OCI-LY3 (cell line): Measurements from ENCODE around the gene DHTKD1.

Experiments
- H2AFZ ChIP-seq: fragments of 200-600, 300-600 bp; shearing (Covaris generic); 2 replicates; pipeline ENCODE4 v1.6.0; 2014; ENCODE audit warnings: antibody characterized with exemption, low read depth, low read length
- H3K27ac ChIP-seq: fragments of 200-600, 300-600 bp; sonication (generic); 2 replicates; pipeline ENCODE4 v1.5.1; 2014; ENCODE audit warnings: mild to moderate bottlenecking, low read length, moderate library complexity, mixed read lengths
- H3K27me3 ChIP-seq: fragments of 200-600, 300-600 bp; sonication (generic); 2 replicates; pipeline ENCODE4 v1.6.1; 2014; ENCODE audit warnings: low read depth, low read length, mixed read lengths
- H3K36me3 ChIP-seq: fragments of 200-600, 300-600 bp; sonication (generic); replicated peaks from 2 replicates; pipeline ENCODE3; 2014; ENCODE audit warnings: low read depth, low read length, mixed read lengths
- H3K4me1 ChIP-seq: fragments of 300-600, 200-600 bp; sonication (generic); 2 replicates; pipeline ENCODE4 v1.6.1; 2014; ENCODE audit warnings: low read length, mixed read lengths
- H3K4me2 ChIP-seq: fragments of 200-600, 300-600 bp; sonication (generic); 2 replicates; pipeline ENCODE4 v1.6.1; 2014; ENCODE audit warnings: low read length, mixed read lengths
- H3K4me3 ChIP-seq: fragments of 300-600, 200-600 bp; sonication (generic); 2 replicates; pipeline ENCODE4 v1.5.1; 2014; ENCODE audit warnings: antibody characterized with exemption, mild to moderate bottlenecking, low read length, moderate library complexity
- H3K79me2 ChIP-seq: fragments of 300-600, 200-600 bp; shearing (Covaris generic); 2 replicates; pipeline ENCODE4 v1.6.1; 2014; ENCODE audit warnings: mild to moderate bottlenecking, low read length, mixed read lengths
- H3K9ac ChIP-seq: fragments of 300-600, 200-600 bp; shearing (Covaris generic); 2 replicates; pipeline ENCODE4 v1.6.0; 2014; ENCODE audit warnings: mild to moderate bottlenecking, low read length, moderate library complexity
- H3K9me3 ChIP-seq: fragments of 200-600, 300-600 bp; shearing (Covaris generic); 2 replicates; pipeline ENCODE4 v1.6.1; 2014; ENCODE audit warnings: low read length, mixed read lengths; ENCODE audit not compliant: insufficient read depth
- H4K20me1 ChIP-seq: fragments of 200-600, 300-600 bp; sonication (generic); 2 replicates; pipeline ENCODE4 v1.6.1; 2016; ENCODE audit warnings: low read length, mixed read lengths; ENCODE audit not compliant: insufficient read depth
- CTCF ChIP-seq: fragments of 200-600, 300-600 bp; sonication (generic); IDR thresholded peaks from 2 replicates; pipeline ENCODE4 v1.5.1; 2014; ENCODE audit warnings: antibody characterized with exemption, low read length, low read depth
- EZH2phosphoT487 ChIP-seq: fragments of 200-600 bp; shearing (Covaris generic); IDR thresholded peaks from 2 replicates; pipeline ENCODE4 v1.6.1; 2018; ENCODE audit warnings: antibody characterized with exemption, mixed run types, low read depth

Gene DHTKD1

GRCh38 chr10:12055732-12056131, 13.0 kb upstream of the DHTKD1 start:
- Histone ChIP-seq H3K27ac (no peak overlapping the region), H3K9ac (no peak overlapping the region)
- no peak for TF ChIP-seq EZH2phosphoT487
- TF ChIP-seq CTCF = no peak

GRCh38 chr10:12056748-12057147, 12.0 kb upstream of the DHTKD1 start:
- H3K4me1 ChIP-seq = peaks cover 21% of the 10 kb centered on the region
- H3K36me3 ChIP-seq = no peaks in the 10 kb centered on the region
- H3K4me3 ChIP-seq = no peak overlapping the region
- no peaks in the 10 kb centered on the region for H3K79me2 ChIP-seq
- no peaks in the 10 kb centered on the region for H3K27me3 ChIP-seq
- H3K9ac ChIP-seq = no peak overlapping the region
- H2AFZ ChIP-seq = no peak overlapping the region
- H3K9me3 ChIP-seq = no peaks in the 10 kb centered on the region
- no peak for TF ChIP-seq CTCF
- no peak for TF ChIP-seq EZH2phosphoT487
- no peak overlapping the region for H3K4me2 ChIP-seq
- no peak overlapping the region for H3K27ac ChIP-seq
- no peaks in the 10 kb centered on the region for H4K20me1 ChIP-seq

More at GRCh38 chr10:12055732-12056131, 13.0 kb upstream of the DHTKD1 start:
- no peaks in the 10 kb centered on the region for H3K27me3 ChIP-seq
- peaks cover 30% of the 10 kb centered on the region for H3K4me1 ChIP-seq
- no peaks in the 10 kb centered on the region for H3K36me3 ChIP-seq
- no peak overlapping the region for H3K4me3 ChIP-seq
- no peaks in the 10 kb centered on the region for H4K20me1 ChIP-seq
- H3K79me2 ChIP-seq = no peaks in the 10 kb centered on the region
- H3K4me2 ChIP-seq = no peak overlapping the region
- H3K9me3 ChIP-seq = no peaks in the 10 kb centered on the region
- H2AFZ ChIP-seq = no peak overlapping the region

GRCh38 chr10:12061124-12061523, 7.6 kb upstream of the DHTKD1 start:
- Histone ChIP-seq H2AFZ (no peak overlapping the region), H4K20me1 (no peaks in the 10 kb centered on the region), H3K4me2 (no peak overlapping the region), H3K9me3 (no peaks in the 10 kb centered on the region), H3K36me3 (no peaks in the 10 kb centered on the region), H3K27ac (no peak overlapping the region), H3K9ac (no peak overlapping the region), H3K27me3 (no peaks in the 10 kb centered on the region), H3K4me1 (peaks cover 18% of the 10 kb centered on the region), H3K4me3 (no peak overlapping the region), H3K79me2 (no peaks in the 10 kb centered on the region)
- TF ChIP-seq EZH2phosphoT487 (no peak), CTCF (no peak)

- Histone ChIP-seq H3K27me3 (no peaks in the 10 kb centered on the region), H3K9ac (peak overlapping the region; percentile 61), H3K27ac (peak overlapping the region; percentile 82), H3K4me1 (peaks cover 19% of the 10 kb centered on the region), H3K4me2 (peak overlapping the region; percentile 82), H2AFZ (peak overlapping the region; percentile 92), H3K36me3 (no peaks in the 10 kb centered on the region), H3K9me3 (no peaks in the 10 kb centered on the region), H3K79me2 (no peaks in the 10 kb centered on the region), H4K20me1 (no peaks in the 10 kb centered on the region), H3K4me3 (peak overlapping the region; percentile 68)
- no peak for TF ChIP-seq EZH2phosphoT487
- no peak for TF ChIP-seq CTCF
Measured at GRCh38 chr10:12062754-12063482, 5.8 kb upstream of the DHTKD1 start.
